HG03025 (cell line): ENCODE measurements around the gene SCN3A.

Experiments
- ATAC-seq: cut with Tn5 transposase; IDR thresholded peaks from one replicate; pipeline ENCODE4 v1.9.1; 2021; ENCODE audit warnings: mild to moderate bottlenecking, moderate library complexity; ENCODE audit not compliant: unreplicated experiment, low FRiP score

Gene SCN3A

GRCh38 chr2:165203689-165204559, at the start of gene SCN3A:
TSS of gene SCN3A (minus strand) at chr2:165204050. CDS start at chr2:165176394, 27,656 bp downstream.
- ATAC-seq = peak; percentile 71

DNA sequence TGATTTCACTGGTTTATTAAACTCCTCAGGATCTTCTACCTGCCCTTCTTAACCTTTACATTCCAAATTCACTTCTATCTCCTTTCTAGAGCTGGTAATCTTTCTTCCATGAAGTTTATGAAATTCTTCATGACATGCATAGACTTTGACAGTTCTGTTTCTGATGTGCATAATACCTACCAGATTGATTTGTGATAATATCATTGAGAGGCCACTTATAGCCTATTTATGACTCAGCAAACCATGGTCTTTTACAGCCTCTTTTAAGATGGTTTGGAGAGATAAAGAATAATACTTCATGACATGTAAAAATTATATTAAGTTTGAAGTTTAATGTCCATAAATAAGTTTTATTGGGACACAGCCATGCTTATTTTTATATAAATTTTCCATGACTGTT, 49.3 kb upstream of the SCN3A start:
- no peak for ATAC-seq

DNA sequence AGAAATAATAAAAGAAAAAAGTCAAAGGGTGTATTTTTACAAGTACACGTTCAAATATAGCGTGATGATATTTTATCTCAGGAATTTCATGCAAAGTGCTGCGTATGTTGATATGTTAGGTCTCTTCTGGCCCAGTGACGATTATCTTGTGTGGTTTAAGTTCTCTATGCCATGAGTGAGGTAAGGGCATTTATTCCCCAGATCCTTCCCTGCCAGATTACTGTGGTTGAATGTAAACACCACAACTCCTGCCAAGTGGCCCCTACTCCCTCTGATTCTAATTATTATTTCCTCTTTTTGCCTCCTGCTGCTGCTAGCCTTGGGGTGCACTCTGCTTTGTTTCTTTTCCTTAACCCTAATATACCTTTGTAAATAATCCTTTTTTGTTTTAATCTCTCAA, 47.5 kb upstream of the SCN3A start:
- no peak for ATAC-seq

GRCh38 chr2:165248238-165248637, 44.4 kb upstream of the SCN3A start:
- no peak for ATAC-seq

DNA sequence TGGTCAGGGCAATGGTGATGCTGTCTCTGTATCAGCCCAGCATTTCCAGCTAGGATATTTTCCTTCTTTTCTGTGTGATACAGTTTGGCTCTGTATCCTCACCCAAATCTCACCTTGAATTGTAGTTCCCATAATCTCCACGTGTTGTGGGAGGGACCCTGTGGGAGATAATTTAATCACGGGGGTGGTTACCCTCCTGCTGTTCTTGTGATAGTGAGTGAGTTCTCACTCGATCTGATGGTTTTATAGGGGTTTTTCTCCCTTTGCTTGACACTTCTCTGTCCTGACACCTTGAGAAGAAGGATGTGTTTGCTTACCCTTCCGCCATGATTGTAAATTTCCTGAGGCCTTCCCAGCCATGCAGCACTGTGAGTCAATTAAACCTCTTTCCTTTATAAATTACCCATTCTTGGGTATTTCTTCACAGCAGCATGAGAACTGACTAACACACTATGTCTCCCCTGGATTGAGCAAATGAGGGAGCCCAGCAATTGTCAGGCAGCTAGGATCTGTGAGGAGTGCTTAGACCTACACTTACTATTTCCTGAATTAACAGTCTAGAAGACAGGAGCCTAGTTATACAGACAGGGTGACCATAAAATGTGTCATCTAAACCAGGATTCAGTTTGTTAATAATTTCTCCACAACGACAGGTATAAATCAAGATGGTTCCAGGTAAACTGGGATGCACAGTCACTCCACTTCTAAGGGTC, 41.4 kb upstream of the SCN3A start:
- ATAC-seq = no peak

- ATAC-seq = no peak
Measured at GRCh38 chr2:165240916-165241315, 37.1 kb upstream of the SCN3A start.

DNA sequence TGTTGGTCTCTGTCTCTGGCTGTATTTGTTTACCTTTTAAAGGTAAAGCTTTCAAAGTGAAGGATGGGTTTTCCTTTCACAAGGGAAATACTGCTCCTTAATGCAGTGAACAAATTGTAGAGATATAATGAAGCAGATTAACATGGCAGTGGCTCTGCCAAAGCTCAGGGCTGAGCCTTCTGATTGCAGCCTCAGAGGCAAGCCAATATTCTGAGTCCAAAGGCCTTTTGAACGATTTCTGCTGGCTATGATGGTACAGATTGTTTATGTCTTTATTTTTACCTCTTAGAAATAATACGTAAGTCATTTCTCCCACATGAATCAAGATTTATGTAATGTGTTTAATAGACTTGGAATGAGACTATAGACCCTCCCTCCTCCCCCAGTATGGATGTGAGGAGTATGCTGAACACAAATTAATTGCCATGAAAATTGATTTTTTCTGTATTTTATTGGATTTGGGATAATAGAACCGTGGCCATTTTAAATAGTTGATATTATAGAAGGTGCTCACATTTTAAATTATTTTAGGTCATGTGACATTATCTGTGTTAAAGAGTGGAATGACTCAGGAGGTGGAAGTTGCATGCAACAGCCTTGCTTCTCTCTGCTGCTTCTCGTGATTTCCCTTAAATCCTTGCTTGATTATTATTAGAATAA, 36.1 kb upstream of the SCN3A start:
- no peak for ATAC-seq

- ATAC-seq = peak; percentile 61
Measured at GRCh38 chr2:165239230-165239629, 35.4 kb upstream of the SCN3A start, which contains the start of gene SCN2A. TSS of gene SCN2A (plus strand) at chr2:165239414. CDS start at chr2:165295824, 56,410 bp downstream.

DNA sequence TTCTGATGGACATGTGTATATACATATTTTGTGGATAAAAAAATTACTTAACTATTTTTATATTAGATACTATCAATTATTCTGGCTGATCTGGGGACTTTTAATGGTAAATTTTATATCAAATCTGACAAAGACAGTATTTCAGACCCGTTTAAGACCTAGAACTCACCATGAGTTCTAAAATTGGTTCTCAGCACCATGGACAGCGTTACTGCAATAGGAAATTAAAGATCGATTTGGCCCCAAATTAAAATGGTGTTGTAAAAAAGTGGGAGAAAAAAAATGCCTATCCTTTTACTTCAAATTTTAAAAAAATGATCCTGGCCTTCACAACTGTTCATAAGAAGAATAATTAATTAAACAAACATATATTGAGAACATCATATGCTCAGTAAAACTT, 34.4 kb upstream of the SCN3A start:
- no peak for ATAC-seq

GRCh38 chr2:165237056-165237455, 33.2 kb upstream of the SCN3A start:
- no peak for ATAC-seq

- no peak for ATAC-seq
Measured at GRCh38 chr2:165227571-165227970, 23.7 kb upstream of the SCN3A start.

DNA sequence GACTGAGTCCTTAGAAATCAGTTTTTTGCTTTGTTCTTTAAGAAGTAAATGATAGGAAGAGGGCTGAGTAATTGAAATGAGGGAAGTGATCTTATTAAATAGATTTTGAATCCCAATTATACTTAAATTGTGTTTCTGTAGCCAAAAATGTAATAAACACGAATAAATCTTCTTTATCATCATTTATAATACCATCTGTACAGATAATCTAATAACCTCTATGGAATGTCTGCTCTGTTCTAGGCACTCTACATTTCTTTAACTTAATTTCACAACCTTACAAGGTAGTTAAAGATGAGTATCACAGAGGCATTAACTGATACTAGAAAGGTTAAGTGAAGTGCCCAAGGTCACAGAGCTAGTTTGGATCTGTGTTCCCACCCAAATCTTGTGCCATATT, 21.1 kb upstream of the SCN3A start:
- no peak for ATAC-seq

DNA sequence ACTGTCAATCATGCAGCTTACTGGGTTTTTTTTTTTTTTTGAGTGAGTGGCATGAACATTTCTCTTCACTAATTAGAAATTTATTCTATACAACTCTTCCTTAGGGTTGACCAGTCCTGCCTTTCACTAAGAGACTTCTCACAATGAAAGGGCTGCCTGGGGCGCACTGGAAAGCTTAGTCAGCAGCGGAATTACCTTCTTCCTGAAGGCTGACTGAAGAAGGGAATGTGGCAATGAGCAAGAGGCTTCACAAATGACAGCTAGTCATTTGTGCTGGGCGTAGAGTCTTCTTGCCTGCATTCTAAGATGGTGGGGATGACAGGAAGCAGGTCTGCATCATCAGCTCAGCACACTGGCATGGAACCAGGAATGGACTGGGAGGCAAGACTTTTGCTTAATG, 15.6 kb upstream of the SCN3A start:
- ATAC-seq = no peak

- ATAC-seq = no peak
Measured at GRCh38 chr2:165214093-165214492, 10.2 kb upstream of the SCN3A start.

- ATAC-seq = no peak
Measured at GRCh38 chr2:165208094-165208493, 4.2 kb upstream of the SCN3A start.

GRCh38 chr2:165205865-165206264, 2.0 kb upstream of the SCN3A start:
- no peak for ATAC-seq

DNA sequence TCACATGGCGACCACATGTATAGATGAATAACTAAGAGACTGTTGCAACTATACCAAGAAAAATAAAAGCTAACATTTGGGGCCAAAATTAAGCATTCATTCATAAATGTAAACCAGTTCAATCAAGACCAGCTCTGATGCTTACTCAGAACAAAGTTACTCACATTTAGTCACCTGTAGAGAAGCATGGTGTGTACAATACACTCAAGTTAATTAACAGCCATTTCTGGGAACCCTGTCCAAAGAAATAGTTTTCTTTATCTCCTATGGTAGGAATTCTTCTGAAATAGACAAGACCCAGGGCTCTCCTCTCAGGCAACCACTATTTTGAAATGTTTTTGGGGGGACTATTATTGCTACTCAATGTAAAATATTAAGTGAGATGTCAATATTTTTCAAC, 1.6 kb downstream of the SCN3A start:
- no peak for ATAC-seq

DNA sequence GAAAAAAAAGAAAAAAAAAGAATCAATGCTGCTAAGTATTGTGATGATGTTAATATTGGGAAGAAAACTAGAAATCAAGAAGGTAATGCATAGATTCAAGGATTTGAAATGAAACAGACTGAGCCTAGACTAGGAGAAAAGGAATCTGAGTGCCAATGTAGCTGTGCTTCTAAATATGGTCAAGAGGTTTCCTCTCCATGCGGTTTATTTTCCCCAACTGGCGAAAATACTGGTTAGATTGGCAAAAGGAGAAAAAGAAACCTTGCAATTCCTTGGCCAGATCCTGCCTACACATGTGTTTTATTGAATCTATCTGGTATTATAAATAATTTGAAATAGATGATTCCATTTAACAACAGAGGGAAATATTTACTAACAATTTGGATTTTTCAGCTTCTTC, 5.7 kb downstream of the SCN3A start:
- no peak for ATAC-seq

GRCh38 chr2:165197346-165197745, 6.5 kb downstream of the SCN3A start:
- no peak for ATAC-seq

DNA sequence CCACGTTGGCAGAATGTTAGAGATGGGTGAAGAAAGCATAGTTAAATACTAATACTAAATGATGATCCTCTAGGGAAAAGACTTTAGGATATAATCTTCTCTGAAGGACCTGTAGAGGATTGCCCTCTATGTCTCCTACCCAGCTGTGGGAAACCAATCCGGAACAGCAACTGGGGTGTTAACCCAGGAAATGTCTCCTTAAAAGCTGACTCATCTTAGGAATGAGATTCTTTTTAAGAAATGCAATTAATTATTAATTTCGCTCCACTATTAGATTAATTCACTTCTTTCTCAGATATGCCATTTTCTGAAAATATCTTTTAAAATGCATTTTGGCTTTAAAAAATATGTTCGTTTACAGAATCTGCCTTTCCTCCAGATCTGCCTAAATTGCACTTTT, 7.4 kb downstream of the SCN3A start:
- no peak for ATAC-seq

DNA sequence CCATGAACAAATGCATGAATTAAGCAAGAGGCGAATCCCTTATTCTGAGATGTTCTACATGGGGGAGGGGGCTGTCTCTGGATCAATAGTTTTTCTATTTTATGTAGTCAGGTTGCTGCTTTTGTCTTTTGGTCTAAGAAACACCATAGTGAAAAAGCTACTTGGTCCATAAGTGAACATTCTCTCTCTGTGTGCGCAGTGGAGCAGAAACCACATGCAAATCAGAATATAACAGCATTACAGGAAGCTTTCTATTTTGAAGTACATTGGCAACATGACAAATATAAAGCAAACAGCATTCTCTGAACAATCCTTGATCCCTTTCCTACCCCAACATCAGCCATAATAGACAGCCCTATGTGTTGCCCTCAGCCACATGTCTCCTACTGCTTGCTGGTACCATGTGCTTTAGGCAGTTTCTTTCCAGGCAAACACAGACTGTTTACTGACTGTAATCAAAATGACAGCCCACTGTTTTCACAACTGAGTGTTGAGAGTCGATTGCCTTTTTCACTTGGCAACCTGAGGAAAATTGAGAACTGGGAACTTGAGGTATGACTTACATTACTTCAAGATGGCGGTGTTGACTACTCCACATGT, 10.6 kb downstream of the SCN3A start:
- ATAC-seq = peak; percentile 98
